COR-L47 (cell line): ENCODE data around the gene SPECC1.

ENCODE experiments used
- DNase-seq: peaks from one replicate; lab custom pipeline; 2025; lab: John Stamatoyannopoulos, UW

The SPECC1 gene

GRCh38 chr17:20273741-20274500 is 264.8 kb downstream of the SPECC1 start:
- no peak for DNase-seq

DNA sequence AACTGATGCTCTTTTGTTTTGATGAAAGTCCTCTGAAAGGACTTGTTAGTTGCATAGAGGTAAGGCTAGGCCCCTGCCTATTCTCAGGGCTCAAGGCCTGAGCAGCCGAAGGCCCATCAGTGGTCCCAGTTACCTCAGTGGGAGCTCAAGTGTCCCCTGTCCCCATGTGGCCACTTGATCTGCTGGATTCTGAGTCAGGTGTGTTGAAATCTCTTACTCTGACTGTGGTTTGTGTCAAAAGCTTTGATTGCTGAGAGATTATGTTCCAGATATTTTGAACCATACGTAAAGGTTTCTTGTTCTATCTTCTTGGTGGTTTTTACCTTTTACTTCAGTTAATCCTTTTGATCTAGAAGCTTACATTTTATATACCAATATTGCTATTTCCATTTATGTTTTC is 266.5 kb downstream of the SPECC1 start:
- no peak for DNase-seq

DNA sequence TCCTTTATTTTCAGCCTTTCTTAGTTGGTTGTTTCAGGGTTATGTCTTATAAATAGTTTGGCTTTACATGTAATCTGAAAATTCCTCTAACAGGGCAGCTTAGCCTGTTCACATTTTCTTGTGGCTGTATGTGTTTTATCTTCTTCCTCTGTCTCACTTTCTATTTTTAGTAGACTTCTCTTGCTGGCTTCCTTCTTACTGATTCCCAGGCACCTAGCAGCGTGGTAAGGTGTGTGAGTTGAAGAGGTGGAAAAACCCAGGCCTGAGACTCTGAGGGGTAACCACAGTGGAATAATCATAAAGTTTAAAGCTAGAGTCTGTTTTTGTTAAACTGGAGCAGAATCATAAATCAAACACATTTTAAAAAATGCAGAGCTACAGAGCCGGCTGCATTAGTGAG is 267.3 kb downstream of the SPECC1 start:
- DNase-seq, result no peak

DNA sequence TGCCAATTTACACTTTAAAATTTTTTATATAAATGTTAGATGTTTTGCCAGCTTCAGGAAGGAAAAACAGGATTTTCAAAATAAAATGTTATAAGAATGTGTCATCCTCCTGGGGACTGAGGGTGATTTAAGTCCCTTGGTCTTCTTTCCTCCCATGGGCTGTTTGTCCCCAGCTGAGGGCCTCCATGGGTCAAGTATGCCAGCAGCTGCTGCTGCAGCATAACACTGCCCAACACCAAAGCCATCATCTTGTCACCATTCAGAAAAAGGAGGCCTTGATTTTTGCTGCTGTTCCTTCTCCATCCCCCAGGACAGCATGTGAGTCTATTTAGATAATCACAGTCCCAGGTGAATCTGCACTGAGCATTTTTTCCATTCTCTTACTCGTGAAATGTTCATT is 269.6 kb downstream of the SPECC1 start:
- no peak for DNase-seq

GRCh38 chr17:20279631-20280030 is 270.5 kb downstream of the SPECC1 start:
- no peak for DNase-seq

DNA sequence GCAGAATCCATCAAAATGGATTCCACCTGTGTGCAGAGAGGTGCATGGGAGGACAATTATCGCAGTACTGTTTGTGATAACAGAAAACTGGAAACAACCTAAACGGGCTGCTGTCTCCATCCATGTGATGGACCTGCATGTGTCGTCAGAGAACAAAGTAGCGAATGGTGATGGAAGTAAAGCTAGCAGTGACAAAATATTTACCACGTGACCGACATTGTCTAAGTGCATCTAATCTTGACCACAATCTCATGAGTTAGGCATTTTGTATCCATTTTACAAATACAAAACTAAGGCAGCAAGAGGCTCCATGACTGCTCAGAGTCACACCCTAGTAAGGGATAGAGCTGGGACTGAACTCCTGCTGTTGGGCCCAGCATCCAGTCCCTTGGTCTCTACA is 270.9 kb downstream of the SPECC1 start:
- no peak for DNase-seq

DNA sequence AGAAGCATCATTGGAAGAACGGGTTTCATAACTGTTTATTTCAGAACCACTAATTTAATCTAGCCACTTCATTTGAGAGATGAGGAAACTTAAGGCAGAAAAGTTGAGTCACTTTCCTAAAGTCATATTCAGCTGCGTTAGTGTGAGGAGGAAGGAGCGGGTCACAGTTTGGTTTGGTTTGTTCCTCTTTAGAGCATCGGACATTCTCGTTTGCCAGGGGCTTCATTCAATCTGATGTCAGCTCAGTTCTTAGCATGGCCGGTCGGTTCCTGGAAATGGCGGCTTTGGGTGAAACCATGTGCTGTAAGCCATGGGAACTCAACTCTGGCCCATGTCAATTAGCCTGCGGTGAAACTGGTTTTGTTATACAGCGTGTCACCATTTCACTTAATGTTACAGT is 271.7 kb downstream of the SPECC1 start:
- no peak for DNase-seq

DNA sequence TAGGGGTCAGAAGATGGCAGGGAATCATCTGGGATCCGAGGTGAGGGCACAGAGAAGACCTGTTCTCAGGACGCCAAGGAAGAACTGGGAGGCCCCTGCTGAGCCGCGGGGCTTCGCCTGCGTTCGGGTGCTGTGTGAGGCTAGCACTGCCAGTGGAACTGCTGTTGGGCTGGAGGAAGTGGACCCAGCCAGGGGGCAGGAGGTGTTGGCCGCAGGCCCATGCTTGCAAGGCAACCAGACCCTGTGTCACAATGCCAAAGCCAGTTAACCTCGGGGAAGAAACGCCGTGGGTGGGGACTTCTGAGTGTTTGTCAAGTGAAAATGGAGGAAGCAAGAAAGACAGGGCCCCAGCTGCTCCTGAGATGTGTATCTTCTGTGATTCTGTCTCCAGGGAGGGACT is 272.7 kb downstream of the SPECC1 start:
- no peak for DNase-seq

GRCh38 chr17:20282526-20283308 is 273.6 kb downstream of the SPECC1 start:
- DNase-seq, result no peak

DNA sequence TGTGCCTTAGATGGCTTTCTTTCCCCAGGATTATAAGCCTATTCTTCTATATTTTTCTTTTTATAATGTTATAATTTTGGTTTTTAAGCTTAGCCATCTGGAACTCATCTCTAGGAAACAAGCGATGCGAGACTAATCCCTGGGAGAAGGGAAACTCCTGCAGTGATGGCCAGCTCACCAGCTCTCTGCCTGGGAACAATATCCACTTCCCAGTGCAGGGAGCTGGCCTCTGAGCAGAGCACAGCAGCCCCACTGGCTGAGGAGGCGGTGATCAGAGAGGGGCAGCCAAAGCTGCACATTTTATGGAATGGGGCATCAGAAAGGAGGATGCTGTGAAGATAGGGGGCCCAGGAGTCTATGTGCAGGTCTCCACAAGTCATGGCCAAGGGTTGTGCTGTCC is 274.9 kb downstream of the SPECC1 start:
- no peak for DNase-seq

GRCh38 chr17:20284570-20285295 is 275.6 kb downstream of the SPECC1 start:
- DNase-seq, result peak; percentile 76

GRCh38 chr17:20289984-20290383 is 280.8 kb downstream of the SPECC1 start:
- DNase-seq, result no peak

DNA sequence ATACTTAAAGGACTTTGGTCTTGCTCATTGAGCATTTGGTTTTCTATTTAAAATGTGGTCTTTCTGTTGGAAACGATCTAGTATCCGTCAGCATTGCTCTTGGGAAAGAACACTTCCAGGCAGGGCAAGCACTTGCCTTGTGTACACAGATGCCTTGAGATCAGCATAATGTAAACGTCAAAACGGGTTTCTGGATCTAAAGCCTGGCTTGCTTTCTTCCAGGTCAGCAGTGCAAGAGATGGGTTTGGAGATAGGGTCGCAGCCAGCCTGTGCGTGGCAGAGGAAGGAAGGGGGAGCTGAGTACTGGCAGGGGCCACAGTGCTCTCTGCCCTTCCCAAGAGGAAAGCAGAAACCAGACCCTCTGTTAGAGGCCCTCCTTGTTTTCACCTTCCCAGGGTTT is 282.7 kb downstream of the SPECC1 start:
- no peak for DNase-seq

- no peak for DNase-seq
Observed at GRCh38 chr17:20293501-20293900, 284.3 kb downstream of the SPECC1 start.

DNA sequence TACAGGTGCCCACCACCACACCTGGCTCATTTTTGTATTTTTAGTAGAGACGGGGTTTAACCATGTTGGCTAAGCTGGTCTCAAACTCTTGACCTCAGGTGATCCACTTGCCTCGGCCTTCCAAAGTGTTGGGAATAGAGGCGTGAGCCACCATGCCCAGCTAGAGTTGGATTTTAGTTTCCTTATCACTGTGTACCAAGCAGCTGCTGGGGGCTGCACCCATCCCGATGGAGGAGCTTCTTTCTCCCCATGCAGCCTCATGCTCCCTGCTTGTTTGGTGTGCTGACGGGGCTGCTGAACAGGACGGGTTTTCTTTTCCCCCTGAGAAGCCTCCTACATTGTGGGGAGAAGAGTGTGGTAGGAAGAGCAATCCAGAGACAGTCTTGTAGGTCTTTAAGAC is 285.0 kb downstream of the SPECC1 start:
- DNase-seq, result no peak

DNA sequence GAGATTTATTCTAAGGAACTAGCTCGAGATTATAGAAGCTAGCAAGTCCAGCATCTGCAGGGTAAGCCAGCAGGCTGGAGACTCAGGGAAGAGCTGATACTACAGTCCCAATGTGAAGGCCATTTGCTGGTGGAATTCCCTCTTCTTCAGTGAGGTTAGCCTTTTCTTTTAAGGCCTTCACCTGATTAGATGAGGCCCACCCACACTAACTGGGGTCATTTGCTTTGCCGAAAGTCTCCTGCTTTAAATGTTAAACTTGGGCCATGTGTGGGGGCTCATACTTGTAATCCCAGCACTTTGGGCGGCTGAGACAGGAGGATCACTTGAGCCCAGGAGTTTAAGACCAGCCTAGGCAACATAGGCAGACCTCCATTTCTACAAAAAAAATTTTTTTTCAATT is 289.9 kb downstream of the SPECC1 start:
- DNase-seq, result no peak

DNA sequence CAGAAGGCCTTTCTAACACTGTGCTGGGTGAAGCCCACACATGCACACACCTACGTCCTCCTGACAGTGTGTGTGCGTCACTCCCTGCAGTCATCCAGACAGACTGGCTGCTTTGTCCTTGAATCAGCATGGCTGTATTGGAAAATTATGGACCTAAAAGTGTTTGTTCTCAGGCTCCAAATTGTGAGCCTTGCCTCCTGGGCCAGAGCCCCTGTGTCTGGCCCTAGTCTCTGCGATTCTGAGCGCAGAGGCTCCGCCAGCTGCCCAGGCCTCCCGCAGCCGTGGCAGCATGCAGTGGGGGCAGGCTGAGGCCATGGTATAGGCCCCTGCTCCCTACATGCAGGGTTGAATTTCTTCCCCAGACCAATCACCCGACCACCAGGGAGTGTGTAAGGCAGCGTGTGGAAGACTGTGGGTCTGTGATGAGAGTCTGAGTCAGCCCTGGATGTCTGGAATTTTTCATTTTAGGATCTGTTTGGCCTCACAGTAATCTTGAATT is 291.3 kb downstream of the SPECC1 start:
- no peak for DNase-seq

GRCh38 chr17:20302246-20302917 is 293.2 kb downstream of the SPECC1 start:
- peak; percentile 55 for DNase-seq

DNA sequence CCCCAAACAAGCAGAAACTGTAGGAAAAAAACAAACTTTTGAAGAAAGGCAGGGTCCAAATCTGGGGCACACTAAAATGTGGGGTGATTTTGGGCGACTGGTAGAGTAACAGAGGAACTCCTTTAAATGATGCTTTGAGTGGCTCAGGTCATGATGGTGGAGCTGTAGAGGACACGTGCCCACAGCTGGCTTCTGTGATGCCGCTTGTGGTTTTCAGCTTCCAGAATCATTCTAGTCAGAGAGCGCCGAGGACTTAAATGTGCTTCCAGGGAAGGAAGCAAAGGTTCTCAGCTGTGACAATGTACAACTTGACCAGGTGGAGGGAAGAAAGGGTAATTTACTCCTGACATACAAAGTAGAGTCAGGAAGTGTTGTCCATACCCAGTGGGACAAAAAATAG is 295.8 kb downstream of the SPECC1 start:
- DNase-seq, result no peak

DNA sequence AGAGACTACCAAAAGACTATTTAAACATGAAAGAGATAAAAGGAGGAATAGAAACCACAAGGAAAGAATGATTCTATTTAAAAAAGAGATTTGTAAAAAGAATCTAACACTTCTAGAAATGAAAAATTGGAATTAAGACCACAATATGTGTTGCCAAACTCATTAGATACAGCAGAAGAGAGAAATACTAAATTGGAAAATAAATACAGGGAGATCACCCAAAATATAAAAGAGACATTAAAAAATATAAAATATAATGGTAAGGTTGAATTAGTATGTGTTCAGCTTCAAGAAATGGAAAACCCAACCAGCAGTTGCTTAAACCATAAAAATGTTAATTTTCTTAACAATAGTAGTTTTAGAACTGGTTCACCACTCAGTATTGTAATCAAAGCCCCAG is 297.8 kb downstream of the SPECC1 start:
- no peak for DNase-seq

DNA sequence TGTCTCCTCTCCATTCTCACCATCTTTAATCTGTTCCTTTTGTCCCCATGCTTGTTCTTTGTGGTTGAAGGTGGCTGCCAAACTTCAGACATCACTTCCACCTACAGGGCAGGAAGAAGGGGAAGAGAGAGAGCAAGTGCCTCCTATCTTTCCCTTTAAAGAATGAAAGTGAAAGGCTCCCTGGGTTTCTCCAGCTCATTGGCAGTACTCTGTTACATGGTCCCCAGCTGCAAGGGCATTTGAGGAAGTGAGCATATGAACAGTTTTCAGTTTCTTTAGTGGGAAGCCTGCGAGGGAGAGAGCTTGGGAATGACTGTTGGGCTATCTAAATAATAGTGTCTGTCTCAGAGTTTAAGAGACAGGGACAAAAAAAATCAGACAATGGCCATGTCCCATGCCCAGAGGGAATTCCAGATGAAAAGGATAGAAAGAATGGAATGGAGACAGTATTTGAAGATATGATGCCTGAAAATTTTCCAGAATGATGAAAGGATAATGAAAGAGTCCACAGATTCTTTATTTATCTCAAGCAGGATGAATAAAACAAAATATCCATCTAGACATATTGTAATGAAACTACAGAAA is 298.3 kb downstream of the SPECC1 start:
- no peak for DNase-seq

GRCh38 chr17:20310481-20310880 is 301.3 kb downstream of the SPECC1 start:
- DNase-seq, result no peak
